ENCODE data around the gene TMEM131. TPM values are rescaled to one million over a fixed set of nuclear protein-coding genes. Genes with fewer than 3 reads are reported as not detected.

Gene TMEM131
- total RNA-seq, 1 donor from 2014 or later, result 52.9 TPM

GRCh38 chr2:98029718-98030222, 34.0 kb upstream of the TMEM131 start:
- peaks cover 8% of the 10 kb centered on the region for H3K27me3 Mint-ChIP-seq (ENCODE audit: low read depth)

GRCh38 chr2:98028931-98029717, 33.4 kb upstream of the TMEM131 start:
- Mint-ChIP-seq H3K4me3 (no peak overlapping the region), H3K27ac (no peak overlapping the region), H3K9me3 (no peaks in the 10 kb centered on the region), H3K27me3 (ENCODE audit: low read depth) (peaks cover 8% of the 10 kb centered on the region), H3K36me3 (no peaks in the 10 kb centered on the region), H3K4me1 (no peaks in the 10 kb centered on the region)
- TF ChIP-seq CTCF (IDR thresholded peaks at IDR 0.05; ENCODE audit: unreplicated experiment), result no peak
- no peak for DNase-seq (ENCODE audit: low spot score in 2 of 2, unreplicated experiment in 2 of 2)

More at GRCh38 chr2:98029718-98030222, 34.0 kb upstream of the TMEM131 start:
- TF ChIP-seq CTCF (IDR thresholded peaks at IDR 0.05; ENCODE audit: unreplicated experiment), result no peak
- Mint-ChIP-seq H3K36me3 (no peaks in the 10 kb centered on the region), H3K4me1 (no peaks in the 10 kb centered on the region), H3K9me3 (no peaks in the 10 kb centered on the region), H3K27ac (no peak overlapping the region), H3K4me3 (no peak overlapping the region)
- no peak for DNase-seq (ENCODE audit: low spot score in 2 of 2, unreplicated experiment in 2 of 2)

GRCh38 chr2:98028101-98028561, 32.4 kb upstream of the TMEM131 start:
- H3K27ac Mint-ChIP-seq, result no peak overlapping the region
- H3K9me3 Mint-ChIP-seq, result no peaks in the 10 kb centered on the region
- TF ChIP-seq CTCF (IDR thresholded peaks at IDR 0.05; ENCODE audit: unreplicated experiment), result no peak
- no peak overlapping the region for H3K4me3 Mint-ChIP-seq
- peaks cover 8% of the 10 kb centered on the region for H3K27me3 Mint-ChIP-seq (ENCODE audit: low read depth)
- no peaks in the 10 kb centered on the region for H3K4me1 Mint-ChIP-seq
- DNase-seq (ENCODE audit: low spot score in 2 of 2, unreplicated experiment in 2 of 2), result no peak
- H3K36me3 Mint-ChIP-seq, result no peaks in the 10 kb centered on the region

- peaks cover 8% of the 10 kb centered on the region for H3K27me3 Mint-ChIP-seq (ENCODE audit: low read depth)
- no peak for TF ChIP-seq CTCF (IDR thresholded peaks at IDR 0.05; ENCODE audit: unreplicated experiment)
- no peaks in the 10 kb centered on the region for H3K36me3 Mint-ChIP-seq
- no peaks in the 10 kb centered on the region for H3K4me1 Mint-ChIP-seq
- no peak overlapping the region for H3K27ac Mint-ChIP-seq
- DNase-seq (ENCODE audit: low spot score in 2 of 2, unreplicated experiment in 2 of 2), result no peak
- no peak overlapping the region for H3K4me3 Mint-ChIP-seq
- H3K9me3 Mint-ChIP-seq, result no peaks in the 10 kb centered on the region
Measured at GRCh38 chr2:98027538-98027937, 31.8 kb upstream of the TMEM131 start.

GRCh38 chr2:98026927-98027522, 31.3 kb upstream of the TMEM131 start:
- no peak for TF ChIP-seq CTCF (IDR thresholded peaks at IDR 0.05; ENCODE audit: unreplicated experiment)
- no peaks in the 10 kb centered on the region for H3K36me3 Mint-ChIP-seq
- DNase-seq (ENCODE audit: low spot score in 2 of 2, unreplicated experiment in 2 of 2), result no peak
- no peak overlapping the region for H3K27ac Mint-ChIP-seq
- peaks cover 8% of the 10 kb centered on the region for H3K27me3 Mint-ChIP-seq (ENCODE audit: low read depth)
- no peak overlapping the region for H3K4me3 Mint-ChIP-seq
- no peaks in the 10 kb centered on the region for H3K9me3 Mint-ChIP-seq
- H3K4me1 Mint-ChIP-seq, result no peaks in the 10 kb centered on the region

Data from mesothelial cell of epicardium (in vitro differentiated cells).